Vagina (tissue), 2 donors: ENCODE data around the gene SPDYE4.

Experiments
- POLR2A ChIP-seq, 2 donors: fragments of 450-650 bp; IDR thresholded peaks; one replicate each; pipeline ENCODE4 v1.6.1; 2017; ENCODE audit warnings: antibody characterized with exemption in 2 of 2, mild to moderate bottlenecking in 2 of 2, moderate library complexity in 2 of 2
- TF ChIP-seq, protein P1 (sequence below), 3 experiments: fragments of 450-650 bp in 2 of 3; fragments of 200-600 bp in 1 of 3; sonication (generic) in 1 of 3; IDR thresholded peaks; one replicate each; pipeline ENCODE4 v1.5.1; 2017 to 2019; ENCODE audit warnings: antibody characterized with exemption in 3 of 3, mild to moderate bottlenecking in 2 of 3, moderate library complexity in 2 of 3

DNA sequence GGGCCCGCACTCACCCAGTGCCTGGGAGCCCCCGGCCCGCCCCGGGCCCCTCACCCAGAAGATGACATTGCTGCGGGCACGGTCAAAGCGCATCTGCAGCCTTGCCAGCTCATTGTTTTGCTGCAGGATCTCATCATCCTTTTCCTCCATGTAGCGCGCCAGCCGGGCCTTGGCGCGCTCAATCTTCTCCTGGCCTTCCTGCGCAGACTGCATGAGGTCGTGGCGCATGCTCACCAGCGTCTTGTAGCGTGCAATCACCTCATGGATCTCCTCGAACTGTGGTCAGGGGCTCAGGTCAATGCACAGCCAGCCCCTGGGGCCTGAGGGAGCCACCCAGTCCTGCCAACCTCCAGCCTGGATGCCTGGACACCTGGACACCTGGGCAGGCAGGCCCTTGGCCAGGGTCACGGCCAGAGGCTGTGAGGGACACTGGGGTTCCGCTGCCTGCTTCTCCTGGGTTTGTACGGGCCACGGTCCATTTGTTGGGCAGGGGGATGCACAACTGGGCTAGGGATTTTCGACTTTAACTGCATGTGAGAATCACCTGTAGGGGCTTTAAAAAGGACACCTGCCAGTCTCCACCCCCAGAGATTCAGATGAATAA is 22.9 kb downstream of the SPDYE4 start:
- TF ChIP-seq POLR2A (IDR thresholded peaks at IDR 0.05): no peak
- TF ChIP-seq, protein P1, sequence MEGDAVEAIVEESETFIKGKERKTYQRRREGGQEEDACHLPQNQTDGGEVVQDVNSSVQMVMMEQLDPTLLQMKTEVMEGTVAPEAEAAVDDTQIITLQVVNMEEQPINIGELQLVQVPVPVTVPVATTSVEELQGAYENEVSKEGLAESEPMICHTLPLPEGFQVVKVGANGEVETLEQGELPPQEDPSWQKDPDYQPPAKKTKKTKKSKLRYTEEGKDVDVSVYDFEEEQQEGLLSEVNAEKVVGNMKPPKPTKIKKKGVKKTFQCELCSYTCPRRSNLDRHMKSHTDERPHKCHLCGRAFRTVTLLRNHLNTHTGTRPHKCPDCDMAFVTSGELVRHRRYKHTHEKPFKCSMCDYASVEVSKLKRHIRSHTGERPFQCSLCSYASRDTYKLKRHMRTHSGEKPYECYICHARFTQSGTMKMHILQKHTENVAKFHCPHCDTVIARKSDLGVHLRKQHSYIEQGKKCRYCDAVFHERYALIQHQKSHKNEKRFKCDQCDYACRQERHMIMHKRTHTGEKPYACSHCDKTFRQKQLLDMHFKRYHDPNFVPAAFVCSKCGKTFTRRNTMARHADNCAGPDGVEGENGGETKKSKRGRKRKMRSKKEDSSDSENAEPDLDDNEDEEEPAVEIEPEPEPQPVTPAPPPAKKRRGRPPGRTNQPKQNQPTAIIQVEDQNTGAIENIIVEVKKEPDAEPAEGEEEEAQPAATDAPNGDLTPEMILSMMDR (IDR thresholded peaks at IDR 0.05): no peak
